Measurements from ENCODE around the gene MAGI2. TPM values are rescaled to one million over a fixed set of nuclear protein-coding genes. Genes with fewer than 3 reads are reported as not detected.

Gene MAGI2
- total RNA-seq, 6 experiments from 2014 or later = 1.2 to 4.0 (median 2.4) TPM

DNA sequence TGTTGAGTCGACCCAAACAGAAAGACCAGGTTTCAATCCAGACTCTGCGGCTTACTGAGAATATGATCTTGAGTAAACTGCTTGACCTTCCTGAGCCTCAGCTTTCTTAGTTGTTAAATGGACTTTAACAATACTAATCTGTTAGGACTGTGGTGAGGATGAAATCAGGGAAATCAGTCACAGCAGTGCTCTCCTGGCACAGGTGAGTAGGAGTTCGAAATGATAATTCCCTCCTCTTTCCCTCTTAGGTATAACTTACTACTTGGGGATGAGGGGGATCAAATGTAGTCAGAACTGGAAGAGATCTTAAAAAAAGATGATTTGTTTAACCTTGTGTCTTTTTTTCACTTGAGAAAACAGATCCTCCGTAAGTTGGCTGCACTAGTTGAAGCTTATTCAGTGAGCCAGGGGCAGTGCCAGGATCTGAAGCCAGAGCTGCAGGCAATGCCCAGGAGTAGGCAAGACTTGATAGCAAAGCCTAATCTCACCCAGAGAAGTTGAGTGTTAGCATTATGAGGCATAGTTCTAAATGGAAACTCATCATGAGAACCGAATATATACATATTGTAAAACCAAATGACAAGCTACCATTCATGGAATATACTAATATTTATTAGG lies 1.8 kb upstream of the MAGI2 start:
- H3K27me3 ChIP-seq = no peaks in the 10 kb centered on the region
- peak in 1 of 3 donors; percentile 50 for DNase-seq

DNA sequence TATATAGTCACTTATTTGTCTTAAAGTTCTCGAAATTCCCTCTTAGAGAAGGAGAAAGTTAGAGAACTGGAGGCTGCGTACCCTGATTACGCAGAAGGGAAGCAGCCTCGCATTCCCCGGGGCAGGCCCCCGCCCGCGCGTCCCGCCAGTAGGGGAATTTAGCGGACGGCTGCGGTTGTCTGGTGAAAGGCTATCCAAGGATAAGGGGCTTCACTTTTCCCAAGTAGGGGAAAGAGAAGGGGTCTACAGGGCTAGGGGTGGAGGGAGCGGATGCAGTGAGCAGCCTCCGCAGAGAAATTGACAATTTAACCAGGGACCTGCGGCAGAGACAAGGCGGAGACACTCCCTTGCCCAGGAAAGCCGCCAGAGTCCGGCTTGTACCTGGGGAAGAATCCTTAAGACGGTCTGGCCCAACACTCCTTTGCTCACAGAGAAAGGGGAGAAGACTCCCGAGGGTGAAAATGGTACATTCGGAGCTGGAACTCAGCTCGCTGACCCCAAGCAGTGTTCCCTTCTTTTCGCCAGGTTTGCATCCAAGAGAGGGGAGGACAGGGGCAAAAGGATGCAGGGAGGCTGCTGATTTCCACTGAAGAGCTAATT lies 994 bp upstream of the MAGI2 start:
- Histone ChIP-seq H3K4me1 (peaks cover 0 to 21% (median 7%) of the 10 kb centered on the region in 4 donors), H3K9me3 (no peaks in the 10 kb centered on the region), H3K4me3 (peak overlapping the region; percentile 77 to 82 (median 77)), H3K27me3 (no peaks in the 10 kb centered on the region), H3K36me3 (no peaks in the 10 kb centered on the region), H3K27ac (peak overlapping the region; percentile 84 to 94 (median 86))
- 8% methylated on average over 22 of the region's 24 CpGs for WGBS (ENCODE audit: insufficient coverage, low coverage, low lambda C conversion rate, missing lambda C conversion rate)
- intact Hi-C loops (cut with DNase I) = no loop called here
- DNase-seq (peak; percentile 50 to 60 (median 55)), ATAC-seq (peak; percentile 5 to 34 (median 20))
- TF ChIP-seq, protein P1, sequence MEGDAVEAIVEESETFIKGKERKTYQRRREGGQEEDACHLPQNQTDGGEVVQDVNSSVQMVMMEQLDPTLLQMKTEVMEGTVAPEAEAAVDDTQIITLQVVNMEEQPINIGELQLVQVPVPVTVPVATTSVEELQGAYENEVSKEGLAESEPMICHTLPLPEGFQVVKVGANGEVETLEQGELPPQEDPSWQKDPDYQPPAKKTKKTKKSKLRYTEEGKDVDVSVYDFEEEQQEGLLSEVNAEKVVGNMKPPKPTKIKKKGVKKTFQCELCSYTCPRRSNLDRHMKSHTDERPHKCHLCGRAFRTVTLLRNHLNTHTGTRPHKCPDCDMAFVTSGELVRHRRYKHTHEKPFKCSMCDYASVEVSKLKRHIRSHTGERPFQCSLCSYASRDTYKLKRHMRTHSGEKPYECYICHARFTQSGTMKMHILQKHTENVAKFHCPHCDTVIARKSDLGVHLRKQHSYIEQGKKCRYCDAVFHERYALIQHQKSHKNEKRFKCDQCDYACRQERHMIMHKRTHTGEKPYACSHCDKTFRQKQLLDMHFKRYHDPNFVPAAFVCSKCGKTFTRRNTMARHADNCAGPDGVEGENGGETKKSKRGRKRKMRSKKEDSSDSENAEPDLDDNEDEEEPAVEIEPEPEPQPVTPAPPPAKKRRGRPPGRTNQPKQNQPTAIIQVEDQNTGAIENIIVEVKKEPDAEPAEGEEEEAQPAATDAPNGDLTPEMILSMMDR (IDR thresholded peaks at IDR 0.05) = no peak
- TF ChIP-seq POLR2A (IDR thresholded peaks at IDR 0.05) = no peak

More for the DNA sequence above, 1.8 kb upstream of the MAGI2 start:
- no peak for TF ChIP-seq POLR2A (IDR thresholded peaks at IDR 0.05)
- TF ChIP-seq, protein P1 (IDR thresholded peaks at IDR 0.05) = no peak
- intact Hi-C loops (cut with DNase I) = no loop called here
- Histone ChIP-seq H3K4me1 (peaks cover 0 to 21% (median 7%) of the 10 kb centered on the region in 4 donors), H3K27ac (no peak overlapping the region), H3K9me3 (no peaks in the 10 kb centered on the region), H3K36me3 (no peaks in the 10 kb centered on the region), H3K4me3 (peak overlapping the region in 1 of 3 donors; percentile 82)
- 83% methylated on average over 5 of the region's 5 CpGs for WGBS (ENCODE audit: insufficient coverage, low coverage, low lambda C conversion rate, missing lambda C conversion rate)
- no peak for ATAC-seq

DNA sequence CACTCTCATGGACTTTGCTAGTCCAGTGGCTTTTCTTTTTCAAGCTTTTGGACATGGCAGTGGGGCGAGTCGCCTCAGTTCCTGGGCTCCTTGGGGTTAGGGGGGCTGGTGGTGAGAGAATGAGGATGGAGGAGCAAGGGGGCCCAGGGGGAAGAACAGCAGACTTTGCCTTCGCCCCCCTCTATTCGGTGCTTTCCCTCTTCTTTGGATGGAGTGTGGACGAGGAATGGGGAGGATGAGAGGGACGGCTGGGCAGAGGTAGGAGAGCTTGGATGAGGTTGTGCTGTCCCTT lies 255 bp downstream of the MAGI2 start:
- DNase-seq (no peak), ATAC-seq (no peak)
- TF ChIP-seq, protein P1 (IDR thresholded peaks at IDR 0.05) = no peak
- TF ChIP-seq POLR2A (IDR thresholded peaks at IDR 0.05) = no peak
- H3K27me3 ChIP-seq = no peaks in the 10 kb centered on the region
- peak overlapping the region; percentile 77 to 82 (median 77) for H3K4me3 ChIP-seq
- peaks cover 0 to 21% (median 7%) of the 10 kb centered on the region in 4 donors for H3K4me1 ChIP-seq
- peak overlapping the region; percentile 84 to 94 (median 86) for H3K27ac ChIP-seq
- no peaks in the 10 kb centered on the region for H3K36me3 ChIP-seq
- WGBS (ENCODE audit: insufficient coverage, low coverage, low lambda C conversion rate, missing lambda C conversion rate) = 0% methylated on average over 6 of the region's 6 CpGs
- H3K9me3 ChIP-seq = no peaks in the 10 kb centered on the region
- intact Hi-C loops (cut with DNase I) = no loop called here

DNA sequence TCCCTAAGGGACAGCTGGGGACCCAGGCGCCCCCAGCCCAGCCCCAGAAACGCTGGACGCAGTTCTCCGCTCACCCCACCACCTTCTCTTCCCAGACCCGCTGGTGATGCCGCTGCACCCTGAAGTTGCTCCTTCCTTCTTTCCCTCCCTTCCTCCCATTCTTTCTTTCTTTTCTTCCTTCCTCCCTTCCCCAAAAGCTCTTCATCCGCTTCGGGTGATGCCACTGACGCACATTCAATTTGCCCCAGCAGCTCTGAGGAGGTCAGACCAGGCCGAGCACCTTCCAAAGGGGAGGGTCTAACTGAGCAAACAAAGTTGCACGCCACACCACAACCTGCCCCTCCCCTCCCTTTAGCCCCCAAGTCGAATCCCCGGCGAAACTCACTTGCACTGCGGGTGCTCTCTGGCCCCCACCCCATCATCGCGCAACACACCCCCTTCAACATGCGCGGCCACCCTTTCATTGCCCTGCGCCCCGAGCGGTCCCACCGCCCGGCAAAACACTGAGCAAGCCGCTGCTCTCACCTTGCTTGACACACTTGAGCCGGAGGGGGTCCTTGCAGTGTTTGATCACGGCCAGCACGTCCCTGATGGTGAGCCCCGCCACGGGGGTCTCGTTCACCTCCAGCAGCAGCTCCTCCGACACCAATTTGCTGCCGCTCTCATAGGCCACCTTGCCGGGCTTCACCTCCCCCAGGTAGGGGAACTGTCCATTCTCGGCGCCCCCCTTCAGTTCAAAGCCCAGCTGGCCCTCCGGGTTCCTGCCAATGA lies 787 bp downstream of the MAGI2 start:
- Histone ChIP-seq H3K4me1 (peaks cover 0 to 21% (median 7%) of the 10 kb centered on the region in 4 donors), H3K27ac (peak overlapping the region; percentile 84 to 94 (median 86)), H3K4me3 (peak overlapping the region; percentile 77 to 82 (median 77)), H3K36me3 (no peaks in the 10 kb centered on the region), H3K9me3 (no peaks in the 10 kb centered on the region), H3K27me3 (no peaks in the 10 kb centered on the region)
- peak; percentile 12 to 50 (median 28) for ATAC-seq
- intact Hi-C loops (cut with DNase I) = no loop called here
- WGBS (ENCODE audit: insufficient coverage, low coverage, low lambda C conversion rate, missing lambda C conversion rate) = 2% methylated on average over 24 of the region's 37 CpGs
- no peak for TF ChIP-seq POLR2A (IDR thresholded peaks at IDR 0.05)
- TF ChIP-seq, protein P1 (IDR thresholded peaks at IDR 0.05) = no peak
- peak; percentile 35 to 65 (median 61) for DNase-seq
